NCI-H128 (cell line): ENCODE data around the gene SKAP2.
A peak's percentile ranks its signal among the peaks of the same experiment; 100 is the strongest.

Experiments
- DNase-seq: peaks from one replicate; lab custom pipeline; 2025; ENCODE audit not compliant: unreplicated experiment; lab: John Stamatoyannopoulos, UW

The SKAP2 gene

GRCh38 chr7:26642416-26642815, 222.0 kb downstream of the SKAP2 start:
- no peak for DNase-seq

GRCh38 chr7:26639695-26640094, 224.7 kb downstream of the SKAP2 start:
- no peak for DNase-seq

- DNase-seq: no peak
These were observed 225.3 kb downstream of the SKAP2 start for GRCh38 chr7:26639111-26639510.

- DNase-seq: no peak
These were observed 226.2 kb downstream of the SKAP2 start for GRCh38 chr7:26638140-26638539.

- no peak for DNase-seq
These were observed 226.8 kb downstream of the SKAP2 start for GRCh38 chr7:26637610-26638009.

GRCh38 chr7:26636808-26637207, 227.6 kb downstream of the SKAP2 start:
- DNase-seq: no peak

GRCh38 chr7:26633557-26633956, 230.8 kb downstream of the SKAP2 start:
- no peak for DNase-seq

GRCh38 chr7:26631601-26632000, 232.8 kb downstream of the SKAP2 start:
- DNase-seq: no peak

- no peak for DNase-seq
These were observed 233.3 kb downstream of the SKAP2 start for GRCh38 chr7:26630941-26631580.

- DNase-seq: no peak
These were observed 234.0 kb downstream of the SKAP2 start for GRCh38 chr7:26630361-26630760.

GRCh38 chr7:26629696-26630095, 234.7 kb downstream of the SKAP2 start:
- DNase-seq: no peak

- peak; percentile 32 for DNase-seq
These were observed 236.5 kb downstream of the SKAP2 start for GRCh38 chr7:26627891-26628341.

- DNase-seq: no peak
These were observed 237.2 kb downstream of the SKAP2 start for GRCh38 chr7:26627221-26627620.

GRCh38 chr7:26626687-26627086, 237.7 kb downstream of the SKAP2 start:
- DNase-seq: no peak

- DNase-seq: no peak
These were observed 238.2 kb downstream of the SKAP2 start for GRCh38 chr7:26626156-26626555.

- no peak for DNase-seq
These were observed 239.1 kb downstream of the SKAP2 start for GRCh38 chr7:26625286-26625685.

GRCh38 chr7:26624839-26625238, 239.6 kb downstream of the SKAP2 start:
- no peak for DNase-seq

GRCh38 chr7:26624431-26624830, 240.0 kb downstream of the SKAP2 start:
- DNase-seq: no peak

- DNase-seq: no peak
These were observed 244.0 kb downstream of the SKAP2 start for GRCh38 chr7:26620352-26620751.

- no peak for DNase-seq
These were observed 244.9 kb downstream of the SKAP2 start for GRCh38 chr7:26619348-26619984.

- DNase-seq: no peak
These were observed 245.5 kb downstream of the SKAP2 start for GRCh38 chr7:26618898-26619297.

GRCh38 chr7:26618449-26618848, 245.9 kb downstream of the SKAP2 start:
- DNase-seq: no peak
